HG02970 (cell line): ENCODE measurements around the gene ZP3.
A peak's percentile ranks its signal among the peaks of the same experiment; 100 is the strongest.
"Not testable (repeated sequence)": the region's sequence is repeated elsewhere in the genome, so short reads cannot be mapped to it uniquely, and the experiment has no call there.

Source experiments
- ATAC-seq: cut with Tn5 transposase; IDR thresholded peaks from one replicate; pipeline ENCODE4 v1.9.1; 2021; ENCODE audit warnings: mild to moderate bottlenecking, moderate library complexity, moderate number of reproducible peaks; ENCODE audit not compliant: unreplicated experiment, low FRiP score

The ZP3 gene

GRCh38 chr7:76480403-76481253 lies 55.9 kb downstream of the ZP3 start:
- not testable (repeated sequence) for ATAC-seq

- not testable (repeated sequence) for ATAC-seq
Measured at GRCh38 chr7:76482660-76483059, 57.9 kb downstream of the ZP3 start.

GRCh38 chr7:76483081-76483480 lies 58.3 kb downstream of the ZP3 start:
- not testable (repeated sequence) for ATAC-seq

GRCh38 chr7:76484456-76484855 lies 59.7 kb downstream of the ZP3 start:
- not testable (repeated sequence) for ATAC-seq

- ATAC-seq = not testable (repeated sequence)
Measured at GRCh38 chr7:76485822-76486610, 61.3 kb downstream of the ZP3 start.

- peak; percentile 81 for ATAC-seq
Measured at GRCh38 chr7:76486618-76487017, 61.9 kb downstream of the ZP3 start.

- ATAC-seq = not testable (repeated sequence)
Measured at GRCh38 chr7:76487969-76488368, 63.2 kb downstream of the ZP3 start.
